ENCODE measurements around the gene CLECL1. TPM values are rescaled to one million over a fixed set of nuclear protein-coding genes. Genes with fewer than 3 reads are reported as not detected.

CLECL1 gene
- total and polyA plus RNA-seq, 2 of the 4 experiments (the other 2 are of a cell fraction), result not detected

DNA sequence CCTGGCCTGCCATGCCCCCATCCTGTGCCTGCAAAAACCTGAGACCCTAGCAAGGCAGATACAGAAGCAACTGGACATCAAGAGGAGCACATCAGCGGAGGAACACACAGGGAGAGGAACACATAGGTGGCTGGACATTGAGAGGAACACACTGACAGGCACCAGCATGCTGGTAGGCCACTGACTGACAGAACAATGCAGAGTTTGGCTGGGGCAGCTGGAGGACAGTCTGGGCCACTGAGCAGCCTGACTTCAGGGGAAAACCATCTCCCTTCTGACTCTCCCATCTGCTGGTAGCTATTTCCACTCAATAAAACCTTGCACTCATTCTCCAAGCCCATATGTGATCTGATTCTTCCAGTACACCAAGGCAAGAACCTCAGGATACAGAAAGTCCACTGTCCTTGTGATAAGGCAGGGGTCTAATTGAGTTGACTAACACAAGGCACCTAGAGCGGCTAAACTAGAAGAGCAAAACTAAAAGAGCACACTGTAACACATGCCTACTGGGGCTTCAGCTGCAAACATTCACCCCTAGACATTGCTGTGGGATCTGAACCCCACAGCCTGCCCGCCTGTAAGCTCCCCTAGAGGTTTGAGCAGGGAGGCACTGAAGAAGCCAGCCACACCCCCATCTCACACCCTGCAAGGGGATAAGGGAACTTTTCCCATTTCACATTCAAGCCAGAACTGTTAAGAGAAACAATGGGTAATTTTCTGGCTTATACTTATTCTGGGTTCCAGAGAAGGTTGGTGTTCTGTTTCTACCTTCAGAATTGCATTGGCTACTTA, 22.1 kb downstream of the CLECL1 start:
- H3K4me1 ChIP-seq (ENCODE audit: control insufficient read depth, insufficient read depth, low read length), result no peaks in the 10 kb centered on the region
- DNase-seq (no peak), ATAC-seq (ENCODE audit: low read depth) (no peak)
- intact Hi-C loops (cut with micrococcal nuclease) (no loop called here), dilution Hi-C loops (cut with HindIII; ENCODE audit: low sequenced_read_pairs, unreplicated experiment) (no loop called here), in situ Hi-C loops (cut with MboI; ENCODE audit: low sequenced_read_pairs) (loop anchor here (25.0 kb wide), 1 partner anchor 373 kb away; no protein-coding TSS in a partner anchor)
- H3K9me3 ChIP-seq (ENCODE audit: control insufficient read depth, insufficient read depth, low read length), result no peaks in the 10 kb centered on the region
- no peak overlapping the region for H2BK5ac ChIP-seq (ENCODE audit: low read depth, low read length, poor library complexity, severe bottlenecking)
- H3K4me2 ChIP-seq (ENCODE audit: low read depth, low read length), result no peak overlapping the region
- H4K5ac ChIP-seq (ENCODE audit: low read depth, low read length), result no peak overlapping the region
- no peak overlapping the region for H3K9ac ChIP-seq (ENCODE audit: low read depth, low read length)
- H2AK5ac ChIP-seq (ENCODE audit: low read depth, low read length), result no peak overlapping the region
- no peaks in the 10 kb centered on the region for H3K36me3 ChIP-seq (ENCODE audit: control insufficient read depth, insufficient read depth, low read length)
- no peaks in the 10 kb centered on the region for H4K20me1 ChIP-seq (ENCODE audit: insufficient read depth, low read length)
- H3K27ac ChIP-seq (ENCODE audit: insufficient read depth, low read length), result no peak overlapping the region
- H2BK120ac ChIP-seq (ENCODE audit: low read depth, low read length), result no peak overlapping the region
- no peak overlapping the region for H3K23ac ChIP-seq (ENCODE audit: low read depth, low read length)
- no peak overlapping the region for H4K91ac ChIP-seq (ENCODE audit: insufficient read depth, low read depth, low read length)
- no peaks in the 10 kb centered on the region for H3K27me3 ChIP-seq (ENCODE audit: control insufficient read depth, insufficient read depth, low read length)
- 80% methylated on average over 1 of the region's 3 CpGs; no CpG with 5 or more reads in 1 of the 2 experiments for WGBS, 2 experiments (ENCODE audit: extremely low coverage in 2 of 2, insufficient read length in 1 of 2)
- no peak overlapping the region for H2AK9ac ChIP-seq (replicated peaks; ENCODE audit: low read depth, low read length, poor library complexity)
- no peak overlapping the region for H3K18ac ChIP-seq (ENCODE audit: low read depth, low read length)
- H3K4me3 ChIP-seq (ENCODE audit: insufficient read depth, low read depth, low read length), result no peak overlapping the region
- no peaks in the 10 kb centered on the region for H3K79me1 ChIP-seq (ENCODE audit: low read depth in 1 of 2, low read length in 2 of 2)
- POLR2A ChIA-PET (ENCODE audit: unreplicated experiment), result no interaction called here
- no peak overlapping the region for H4K8ac ChIP-seq (ENCODE audit: low read depth in 2 of 2, low read length in 2 of 2)
- CTCF ChIA-PET, result no interaction called here
- TF ChIP-seq RAD21 (IDR thresholded peaks at IDR 0.05; ENCODE audit: low read length) (no peak), CEBPB (IDR thresholded peaks at IDR 0.05; ENCODE audit: low read depth, low read length) (no peak), SMC3 (IDR thresholded peaks at IDR 0.05; ENCODE audit: low read depth, low read length) (no peak), MAZ (IDR thresholded peaks at IDR 0.05; ENCODE audit: borderline replicate concordance, low read depth, low read length) (no peak), BHLHE40 (IDR thresholded peaks at IDR 0.05; ENCODE audit: low read depth, low read length) (no peak), RFX5 (IDR thresholded peaks at IDR 0.05; ENCODE audit: low read depth, low read length) (no peak)
- no peak overlapping the region for H2BK20ac ChIP-seq (ENCODE audit: low read depth, low read length)
- no peak overlapping the region for H3K14ac ChIP-seq (replicated peaks; ENCODE audit: low read depth, low read length)
- no TSS peak for BruUV-seq (replicated peaks)
- H3K9me1 ChIP-seq (ENCODE audit: insufficient read depth, low read length), result no peaks in the 10 kb centered on the region
- no peak overlapping the region for H3K56ac ChIP-seq (ENCODE audit: extremely low read depth, insufficient read depth, low read length)
- H3K4ac ChIP-seq (ENCODE audit: low read depth, low read length), result no peak overlapping the region
- no peak overlapping the region for H2BK15ac ChIP-seq (ENCODE audit: low read depth, low read length)
- H2AFZ ChIP-seq (replicated peaks; ENCODE audit: low read length, poor library complexity), result no peak overlapping the region
